Activated naive CD4-positive, alpha-beta T cell treated with anti-CD3 and anti-CD28 coated beads for 36 hours (primary cell): ENCODE data around the gene ASCL5. TPM values are rescaled to one million over a fixed set of nuclear protein-coding genes. Genes with fewer than 3 reads are reported as not detected.

Source experiments
- CTCF ChIA-PET: fragments of 350-600 bp; sonication (Branson Sonifier 250); formaldehyde crosslinking; loops from one replicate; lab custom pipeline; 2021; ENCODE audit warnings: antibody characterized with exemption; lab: Charles Lee
- DNase-seq: peaks from one replicate; pipeline ENCODE4 v3.0.0-alpha.2; 2020
- H3K27ac Mint-ChIP-seq: one replicate; pipeline ENCODE4 v1.8.0; 2021; ENCODE audit warnings: mild to moderate bottlenecking, mixed read lengths
- H3K27me3 Mint-ChIP-seq: one replicate; pipeline ENCODE4 v1.8.0; 2021; ENCODE audit warnings: low read depth, mixed read lengths
- H3K36me3 Mint-ChIP-seq: one replicate; pipeline ENCODE4 v1.8.0; 2021; ENCODE audit warnings: low read depth, mixed read lengths
- H3K4me1 Mint-ChIP-seq: one replicate; pipeline ENCODE4 v1.8.0; 2021; ENCODE audit warnings: low read depth, mixed read lengths
- H3K4me3 Mint-ChIP-seq: one replicate; pipeline ENCODE4 v1.8.0; 2021; ENCODE audit warnings: mild to moderate bottlenecking, moderate library complexity, mixed read lengths
- H3K9me3 Mint-ChIP-seq: one replicate; pipeline ENCODE4 v1.8.0; 2021; ENCODE audit warnings: mixed read lengths
- intact Hi-C: fragments of 100-400 bp; cut with micrococcal nuclease; formaldehyde crosslinking; loops from one replicate; pipeline ENCODE4 v1.15.1; 2023
- total RNA-seq, 2 experiments: library from RNA; stranded (reverse); gene quantifications; one replicate each; pipeline ENCODE4 v1.2.3, GENCODE V29; 2021

The ASCL5 gene
- total RNA-seq, 2 experiments from 2014 or later: not detected

- DNase-seq: no peak
- intact Hi-C loops: no loop called here
- Mint-ChIP-seq H3K27me3 (no peaks in the 10 kb centered on the region), H3K4me1 (no peaks in the 10 kb centered on the region), H3K9me3 (no peaks in the 10 kb centered on the region), H3K4me3 (no peak overlapping the region), H3K27ac (no peak overlapping the region), H3K36me3 (no peaks in the 10 kb centered on the region)
- CTCF ChIA-PET: interaction anchor here (0.9 to 1.0 kb wide), 2 partner anchors 13 to 14 kb away, joined by 3 to 4 read pairs; no protein-coding TSS in a partner anchor
Measured at GRCh38 chr1:201098992-201099677, 27.8 kb downstream of the ASCL5 start.

- intact Hi-C loops: no loop called here
Measured at GRCh38 chr1:201096977-201097856, 29.8 kb downstream of the ASCL5 start.

GRCh38 chr1:201096041-201096461 lies 30.9 kb downstream of the ASCL5 start:
- H3K27ac Mint-ChIP-seq: no peak overlapping the region

More at GRCh38 chr1:201096977-201097856, 29.8 kb downstream of the ASCL5 start:
- no peaks in the 10 kb centered on the region for H3K36me3 Mint-ChIP-seq
- H3K27ac Mint-ChIP-seq: no peak overlapping the region
- DNase-seq: no peak
- no peaks in the 10 kb centered on the region for H3K27me3 Mint-ChIP-seq
- CTCF ChIA-PET: interaction anchor here (0.6 to 2.6 kb wide), 2 partner anchors 8 to 125 kb away, joined by 3 to 8 read pairs; no protein-coding TSS in a partner anchor
- H3K9me3 Mint-ChIP-seq: no peaks in the 10 kb centered on the region
- H3K4me1 Mint-ChIP-seq: no peaks in the 10 kb centered on the region
- H3K4me3 Mint-ChIP-seq: no peak overlapping the region

GRCh38 chr1:201095581-201095980 lies 31.4 kb downstream of the ASCL5 start:
- Mint-ChIP-seq H3K4me3 (no peak overlapping the region), H3K27me3 (no peaks in the 10 kb centered on the region), H3K9me3 (no peaks in the 10 kb centered on the region), H3K27ac (no peak overlapping the region), H3K36me3 (no peaks in the 10 kb centered on the region), H3K4me1 (no peaks in the 10 kb centered on the region)
- intact Hi-C loops: no loop called here
- DNase-seq: no peak
- CTCF ChIA-PET: interaction anchor here (2.6 to 2.7 kb wide), 2 partner anchors 10 to 124 kb away, joined by 8 to 10 read pairs; no protein-coding TSS in a partner anchor

More at GRCh38 chr1:201096041-201096461, 30.9 kb downstream of the ASCL5 start:
- Mint-ChIP-seq H3K4me1 (no peaks in the 10 kb centered on the region), H3K27me3 (no peaks in the 10 kb centered on the region), H3K4me3 (no peak overlapping the region), H3K9me3 (no peaks in the 10 kb centered on the region), H3K36me3 (no peaks in the 10 kb centered on the region)
- no peak for DNase-seq
- intact Hi-C loops: no loop called here
- CTCF ChIA-PET: interaction anchor here (2.6 to 2.7 kb wide), 2 partner anchors 10 to 124 kb away, joined by 8 to 10 read pairs; no protein-coding TSS in a partner anchor

- Mint-ChIP-seq H3K27me3 (no peaks in the 10 kb centered on the region), H3K27ac (no peak overlapping the region), H3K36me3 (no peaks in the 10 kb centered on the region), H3K4me3 (no peak overlapping the region), H3K4me1 (no peaks in the 10 kb centered on the region), H3K9me3 (no peaks in the 10 kb centered on the region)
- intact Hi-C loops: no loop called here
- DNase-seq: no peak
- CTCF ChIA-PET: interaction anchor here (2.6 to 2.7 kb wide), 2 partner anchors 9 to 123 kb away, joined by 8 to 10 read pairs; no protein-coding TSS in a partner anchor
Measured at GRCh38 chr1:201094832-201095231, 32.2 kb downstream of the ASCL5 start.

- no peaks in the 10 kb centered on the region for H3K36me3 Mint-ChIP-seq
- no peaks in the 10 kb centered on the region for H3K4me1 Mint-ChIP-seq
- DNase-seq: no peak
- intact Hi-C loops: no loop called here
- H3K27me3 Mint-ChIP-seq: no peaks in the 10 kb centered on the region
- H3K4me3 Mint-ChIP-seq: no peak overlapping the region
- no peak overlapping the region for H3K27ac Mint-ChIP-seq
- no peaks in the 10 kb centered on the region for H3K9me3 Mint-ChIP-seq
- CTCF ChIA-PET: interaction anchor here (2.7 kb wide), 1 partner anchor 8 kb away, joined by 10 read pairs; no protein-coding TSS in a partner anchor
Measured at GRCh38 chr1:201093962-201094361, 33.0 kb downstream of the ASCL5 start.

- CTCF ChIA-PET: interaction anchor here (2.7 kb wide), 1 partner anchor 8 kb away, joined by 10 read pairs; no protein-coding TSS in a partner anchor
- no peaks in the 10 kb centered on the region for H3K9me3 Mint-ChIP-seq
- no peaks in the 10 kb centered on the region for H3K4me1 Mint-ChIP-seq
- no peaks in the 10 kb centered on the region for H3K27me3 Mint-ChIP-seq
- no peaks in the 10 kb centered on the region for H3K36me3 Mint-ChIP-seq
- DNase-seq: no peak
- no peak overlapping the region for H3K4me3 Mint-ChIP-seq
- intact Hi-C loops: no loop called here
- no peak overlapping the region for H3K27ac Mint-ChIP-seq
Measured at GRCh38 chr1:201093561-201093960, 33.4 kb downstream of the ASCL5 start.

GRCh38 chr1:201092738-201093137 lies 34.2 kb downstream of the ASCL5 start:
- intact Hi-C loops: no loop called here
- peaks cover 1% of the 10 kb centered on the region for H3K27me3 Mint-ChIP-seq
- CTCF ChIA-PET: no interaction called here
- no peak overlapping the region for H3K27ac Mint-ChIP-seq
- no peak overlapping the region for H3K4me3 Mint-ChIP-seq
- no peaks in the 10 kb centered on the region for H3K9me3 Mint-ChIP-seq
- H3K36me3 Mint-ChIP-seq: no peaks in the 10 kb centered on the region
- no peak for DNase-seq
- no peaks in the 10 kb centered on the region for H3K4me1 Mint-ChIP-seq

- no peaks in the 10 kb centered on the region for H3K4me1 Mint-ChIP-seq
- CTCF ChIA-PET: interaction anchor here (0.9 to 1.3 kb wide), 4 partner anchors 23 to 148 kb away, joined by 3 to 5 read pairs (median 4); no protein-coding TSS in a partner anchor
Measured at GRCh38 chr1:201091256-201091655, 35.7 kb downstream of the ASCL5 start.

GRCh38 chr1:201090541-201090940 lies 36.4 kb downstream of the ASCL5 start:
- intact Hi-C loops: no loop called here
- H3K36me3 Mint-ChIP-seq: no peaks in the 10 kb centered on the region
- no peaks in the 10 kb centered on the region for H3K4me1 Mint-ChIP-seq
- no peak overlapping the region for H3K27ac Mint-ChIP-seq
- peaks cover 2% of the 10 kb centered on the region for H3K27me3 Mint-ChIP-seq
- CTCF ChIA-PET: interaction anchor here (1.1 to 1.3 kb wide), 3 partner anchors 111 to 147 kb away, joined by 3 to 5 read pairs (median 4); no protein-coding TSS in a partner anchor
- H3K9me3 Mint-ChIP-seq: no peaks in the 10 kb centered on the region
- DNase-seq: no peak
- no peak overlapping the region for H3K4me3 Mint-ChIP-seq

More at GRCh38 chr1:201091256-201091655, 35.7 kb downstream of the ASCL5 start:
- no peak overlapping the region for H3K4me3 Mint-ChIP-seq
- H3K36me3 Mint-ChIP-seq: no peaks in the 10 kb centered on the region
- intact Hi-C loops: no loop called here
- no peak for DNase-seq
- H3K27ac Mint-ChIP-seq: no peak overlapping the region
- no peaks in the 10 kb centered on the region for H3K9me3 Mint-ChIP-seq
- peaks cover 2% of the 10 kb centered on the region for H3K27me3 Mint-ChIP-seq

- Mint-ChIP-seq H3K27ac (no peak overlapping the region), H3K36me3 (no peaks in the 10 kb centered on the region), H3K9me3 (no peaks in the 10 kb centered on the region), H3K27me3 (peaks cover 2% of the 10 kb centered on the region), H3K4me3 (no peak overlapping the region), H3K4me1 (no peaks in the 10 kb centered on the region)
- CTCF ChIA-PET: no interaction called here
- DNase-seq: no peak
- intact Hi-C loops: no loop called here
Measured at GRCh38 chr1:201089596-201089995, 37.4 kb downstream of the ASCL5 start.

- Mint-ChIP-seq H3K27ac (no peak overlapping the region), H3K4me3 (no peak overlapping the region), H3K27me3 (peaks cover 2% of the 10 kb centered on the region), H3K9me3 (no peaks in the 10 kb centered on the region), H3K4me1 (no peaks in the 10 kb centered on the region), H3K36me3 (no peaks in the 10 kb centered on the region)
- DNase-seq: no peak
- CTCF ChIA-PET: no interaction called here
- intact Hi-C loops: no loop called here
Measured at GRCh38 chr1:201088901-201089525, 38.0 kb downstream of the ASCL5 start.
